H1 (cell line): ENCODE data around the gene RSBN1. TPM values are rescaled to one million over a fixed set of nuclear protein-coding genes. Genes with fewer than 3 reads are reported as not detected.

ENCODE experiments used
- ATF2 ChIP-seq: IDR thresholded peaks from 2 replicates; pipeline ENCODE4 v1.6.1; 2012; ENCODE audit warnings: low read length, inconsistent platforms
- JUND ChIP-seq: IDR thresholded peaks from 2 replicates; pipeline ENCODE4 v1.6.1; 2011; ENCODE audit warnings: mild to moderate bottlenecking, improper control_type of control experiment, low read length
- MAFK ChIP-seq: IDR thresholded peaks from 2 replicates; pipeline ENCODE4 v1.6.1; 2012; ENCODE audit warnings: low read depth, mild to moderate bottlenecking, improper control_type of control experiment, low read length
- RFX5 ChIP-seq: IDR thresholded peaks from 2 replicates; pipeline ENCODE4 v1.6.1; 2011; ENCODE audit warnings: low read depth, low read length, improper control_type of control experiment, borderline replicate concordance
- polyA plus RNA-seq, 7 experiments: library from polyadenylated mRNA; depleted of rRNA in 3 of 7; stranded (reverse) in 5 of 7; unstranded in 2 of 7; fragments of >200 nt in 5 of 7; fragments of 200-250 nt in 2 of 7; gene quantifications; 1 replicate in 5 of 7; 2 replicates in 1 of 7; 4 replicates in 1 of 7; pipeline versions ENCODE4 v1.2.1 to v1.2.3, GENCODE V29; 2011 to 2013; ENCODE audit warnings: missing spikeins in 2 of 7, mixed read lengths in 2 of 7
- total RNA-seq: library from RNA; stranded (reverse); fragmentation: NEBNext Ultra II Directional; extraction: Animal tissue kit (Norgen Biotek cat#: 25700); gene quantifications from 2 replicates; pipeline ENCODE4 v1.2.1, GENCODE V29; 2021

Gene RSBN1
- total and polyA plus RNA-seq, 2 of the 8 experiments (the other 6 are each of a cell fraction or from before 2014, with no cell fraction given), result 4.2 to 17.6 TPM

- TF ChIP-seq RFX5, result no peak
- no peak for TF ChIP-seq JUND
- TF ChIP-seq ATF2, result peak; percentile 81; the same call in 1 of the 2 replicates
- no peak for TF ChIP-seq MAFK
- TF ChIP-seq, all 59 proteins: peak for 4
Measured at GRCh38 chr1:113812661-113813135, 422 bp upstream of the RSBN1 start (continued).
